22Rv1 (cell line): Measurements from ENCODE around the gene SOD3.

Source experiments
- H3K27ac ChIP-seq: fragments of 450-650 bp; 2 replicates; pipeline ENCODE4 v1.5.1; 2017
- ZFX ChIP-seq: fragments of 450-650 bp; IDR thresholded peaks from 2 replicates; pipeline ENCODE4 v1.6.1; 2017; ENCODE audit warnings: antibody characterized with exemption, borderline replicate concordance
- TF ChIP-seq, protein P1 (sequence below): fragments of 450-650 bp; IDR thresholded peaks from 2 replicates; pipeline ENCODE4 v1.5.1; 2017; ENCODE audit warnings: mild to moderate bottlenecking

Gene SOD3

GRCh38 chr4:24753519-24753918 is 41.9 kb upstream of the SOD3 start:
- TF ChIP-seq, protein P1, sequence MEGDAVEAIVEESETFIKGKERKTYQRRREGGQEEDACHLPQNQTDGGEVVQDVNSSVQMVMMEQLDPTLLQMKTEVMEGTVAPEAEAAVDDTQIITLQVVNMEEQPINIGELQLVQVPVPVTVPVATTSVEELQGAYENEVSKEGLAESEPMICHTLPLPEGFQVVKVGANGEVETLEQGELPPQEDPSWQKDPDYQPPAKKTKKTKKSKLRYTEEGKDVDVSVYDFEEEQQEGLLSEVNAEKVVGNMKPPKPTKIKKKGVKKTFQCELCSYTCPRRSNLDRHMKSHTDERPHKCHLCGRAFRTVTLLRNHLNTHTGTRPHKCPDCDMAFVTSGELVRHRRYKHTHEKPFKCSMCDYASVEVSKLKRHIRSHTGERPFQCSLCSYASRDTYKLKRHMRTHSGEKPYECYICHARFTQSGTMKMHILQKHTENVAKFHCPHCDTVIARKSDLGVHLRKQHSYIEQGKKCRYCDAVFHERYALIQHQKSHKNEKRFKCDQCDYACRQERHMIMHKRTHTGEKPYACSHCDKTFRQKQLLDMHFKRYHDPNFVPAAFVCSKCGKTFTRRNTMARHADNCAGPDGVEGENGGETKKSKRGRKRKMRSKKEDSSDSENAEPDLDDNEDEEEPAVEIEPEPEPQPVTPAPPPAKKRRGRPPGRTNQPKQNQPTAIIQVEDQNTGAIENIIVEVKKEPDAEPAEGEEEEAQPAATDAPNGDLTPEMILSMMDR: no peak
- no peak for TF ChIP-seq ZFX
- no peak overlapping the region; the same call in 1 of the 2 replicates for H3K27ac ChIP-seq

DNA sequence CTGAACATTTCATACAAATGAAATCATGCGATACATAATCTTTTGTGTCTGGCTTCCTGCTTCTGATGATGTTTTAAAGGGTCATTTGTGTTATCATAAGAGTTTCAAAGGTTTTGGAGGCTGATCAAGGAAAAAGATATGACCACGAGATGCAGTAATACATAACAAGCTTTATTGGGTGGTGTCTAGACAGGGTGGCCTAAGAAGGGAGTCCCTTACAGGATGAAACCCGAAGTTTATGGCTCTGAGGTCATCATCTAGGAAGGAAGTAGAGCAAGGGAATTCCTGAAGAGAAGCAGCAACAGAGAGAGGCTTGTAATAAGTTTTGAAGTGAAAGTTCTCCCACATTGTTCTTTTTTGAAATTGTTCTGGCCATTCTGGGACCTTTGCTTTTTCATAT is 40.8 kb upstream of the SOD3 start:
- no peak overlapping the region for H3K27ac ChIP-seq
- TF ChIP-seq, protein P1: no peak
- TF ChIP-seq ZFX: no peak

DNA sequence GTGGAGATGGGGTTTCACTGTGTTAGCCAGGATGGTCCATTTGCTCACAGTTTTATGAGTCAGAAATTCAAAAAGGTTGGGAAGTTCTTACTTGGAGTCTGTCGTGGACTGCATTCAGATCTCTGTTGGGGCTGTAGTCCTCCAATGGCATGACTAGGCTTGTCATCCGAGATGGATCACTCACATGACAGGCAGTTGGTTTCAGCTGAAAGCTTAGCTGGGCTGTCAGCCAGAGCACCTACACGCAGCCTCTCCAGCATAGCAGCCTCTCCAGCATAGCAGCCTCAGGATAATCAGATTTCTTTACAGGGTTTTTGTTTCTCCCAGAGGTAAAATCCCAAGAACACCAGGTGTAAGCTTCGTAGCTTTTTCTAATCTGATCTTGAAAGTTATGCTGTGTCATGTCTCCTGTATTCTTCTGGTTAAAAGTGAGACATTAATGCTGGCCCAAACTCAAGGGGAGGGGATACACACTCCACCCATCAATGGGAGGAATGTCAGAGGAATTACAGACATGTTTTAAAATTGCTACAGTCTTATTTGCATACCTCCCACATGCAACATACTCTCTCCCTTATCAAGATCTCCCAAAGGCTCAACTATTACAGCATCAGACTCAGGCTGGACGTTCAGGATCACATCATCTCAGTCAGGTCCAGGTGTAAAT is 31.6 kb upstream of the SOD3 start:
- H3K27ac ChIP-seq: no peak overlapping the region

DNA sequence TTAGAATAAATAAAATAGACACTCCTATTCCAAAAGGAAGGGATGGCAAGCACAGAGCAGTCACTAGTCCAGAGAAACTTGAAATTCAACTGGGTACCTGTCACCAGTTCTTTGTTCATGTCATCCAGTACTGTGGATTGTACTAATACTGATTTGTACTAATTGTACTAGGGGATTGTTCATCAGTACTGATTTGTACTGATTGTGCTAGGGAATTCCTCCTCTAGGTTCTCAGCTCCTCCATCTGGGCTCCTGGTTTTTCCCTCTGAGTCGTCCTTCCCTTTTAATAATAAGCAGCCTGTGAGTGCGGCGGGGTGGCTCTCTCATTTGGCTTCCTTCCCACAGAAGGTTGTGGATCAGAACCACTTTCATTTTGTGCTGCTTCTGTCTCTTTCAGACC is 31.0 kb upstream of the SOD3 start:
- no peak for TF ChIP-seq ZFX
- TF ChIP-seq, protein P1: no peak

More for the DNA sequence above, 31.6 kb upstream of the SOD3 start:
- TF ChIP-seq, protein P1: no peak
- TF ChIP-seq ZFX: no peak

GRCh38 chr4:24765376-24765988 is 29.9 kb upstream of the SOD3 start:
- H3K27ac ChIP-seq: no peak overlapping the region
- TF ChIP-seq, protein P1: no peak
- TF ChIP-seq ZFX: no peak

More for the DNA sequence above, 31.0 kb upstream of the SOD3 start:
- no peak overlapping the region for H3K27ac ChIP-seq

- H3K27ac ChIP-seq: no peak overlapping the region
- TF ChIP-seq, protein P1: no peak
- no peak for TF ChIP-seq ZFX
Measured at GRCh38 chr4:24768006-24768405, 27.4 kb upstream of the SOD3 start.

DNA sequence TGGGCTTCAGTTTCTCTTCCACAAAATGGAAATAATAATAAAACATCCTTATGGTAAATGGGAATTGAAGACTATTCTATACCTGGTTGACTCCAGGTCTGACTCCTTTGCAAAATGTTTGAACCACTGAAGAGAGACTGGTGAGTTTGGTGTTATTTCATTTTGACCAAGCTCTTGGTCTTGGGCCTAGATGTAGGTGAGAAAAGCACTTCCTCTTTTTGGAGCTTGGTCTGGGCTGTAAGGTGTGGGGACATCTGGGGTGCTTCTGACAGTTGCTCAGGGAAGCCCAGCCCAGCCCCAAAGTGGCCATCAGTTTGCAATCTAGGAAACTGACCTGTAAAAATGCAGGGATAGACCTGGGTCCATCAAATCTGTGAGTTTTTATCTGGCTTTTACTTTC is 26.8 kb upstream of the SOD3 start:
- H3K27ac ChIP-seq: no peak overlapping the region
- TF ChIP-seq ZFX: no peak
- TF ChIP-seq, protein P1: no peak
